ENCODE results near the gene ARHGEF38. TPM values are rescaled to one million over a fixed set of nuclear protein-coding genes. Genes with fewer than 3 reads are reported as not detected.

ARHGEF38 gene
- total RNA-seq, 1 experiment from 2014 or later = not detected

DNA sequence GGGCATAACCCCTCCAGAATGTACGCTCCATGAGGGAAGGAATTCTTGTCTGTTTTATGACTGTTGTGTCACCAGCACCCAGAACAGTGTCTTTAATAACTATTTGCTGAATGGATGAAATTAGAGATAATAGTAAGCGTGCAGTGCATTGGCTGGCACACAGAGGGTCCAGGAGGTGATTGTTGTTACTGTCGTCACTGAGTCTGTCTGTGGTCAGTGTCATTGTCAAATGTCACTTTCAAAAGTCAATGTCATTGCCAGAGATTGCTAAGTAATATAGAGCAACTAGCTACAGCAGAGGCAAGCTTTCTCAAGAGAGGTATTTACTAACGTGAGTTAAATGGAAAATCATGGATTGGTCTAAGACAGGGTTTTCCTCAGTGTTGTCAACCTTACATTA is 70.7 kb downstream of the ARHGEF38 start:
- intact Hi-C loops (cut with micrococcal nuclease; ENCODE audit: unreplicated experiment) = no loop called here
- no peaks in the 10 kb centered on the region for H3K36me3 ChIP-seq (ENCODE audit: insufficient read depth, low read length, poor library complexity, severe bottlenecking)
- no peak overlapping the region for H3K4me3 ChIP-seq (ENCODE audit: low read depth, low read length, poor library complexity, severe bottlenecking)
- DNase-seq (ENCODE audit: low spot score) = no peak
- TF ChIP-seq EZH2 (IDR thresholded peaks at IDR 0.05; ENCODE audit: borderline replicate concordance, low read depth, low read length, poor library complexity, severe bottlenecking) (no peak), CTCF (conservative IDR thresholded peaks at IDR 0.05; ENCODE audit: low read depth, low read length) (no peak)
- no peaks in the 10 kb centered on the region for H3K9me3 ChIP-seq (ENCODE audit: low read depth, low read length, poor library complexity, severe bottlenecking)
- ChIA-PET POLR2A (ENCODE audit: low non-redundant PET) (no interaction called here), CTCF (no interaction called here)
- H3K4me1 ChIP-seq (ENCODE audit: insufficient read depth, low read length, poor library complexity, severe bottlenecking) = no peaks in the 10 kb centered on the region
- H3K27me3 ChIP-seq (replicated peaks; ENCODE audit: insufficient read depth, low read depth, low read length, poor library complexity) = no peaks in the 10 kb centered on the region
- BruUV-seq (replicated peaks) = no TSS peak
- no peak overlapping the region for H3K27ac ChIP-seq (ENCODE audit: low read depth, low read length, poor library complexity, severe bottlenecking)

- ChIA-PET POLR2A (ENCODE audit: low non-redundant PET) (no interaction called here), CTCF (no interaction called here)
- no peaks in the 10 kb centered on the region for H3K36me3 ChIP-seq (ENCODE audit: insufficient read depth, low read length, poor library complexity, severe bottlenecking)
- H3K27ac ChIP-seq (ENCODE audit: low read depth, low read length, poor library complexity, severe bottlenecking) = no peak overlapping the region
- no peak for DNase-seq (ENCODE audit: low spot score)
- H3K9me3 ChIP-seq (ENCODE audit: low read depth, low read length, poor library complexity, severe bottlenecking) = no peaks in the 10 kb centered on the region
- H3K4me3 ChIP-seq (ENCODE audit: low read depth, low read length, poor library complexity, severe bottlenecking) = no peak overlapping the region
- TF ChIP-seq EZH2 (IDR thresholded peaks at IDR 0.05; ENCODE audit: borderline replicate concordance, low read depth, low read length, poor library complexity, severe bottlenecking) (no peak), CTCF (conservative IDR thresholded peaks at IDR 0.05; ENCODE audit: low read depth, low read length) (no peak)
- no TSS peak for BruUV-seq (replicated peaks)
- H3K4me1 ChIP-seq (ENCODE audit: insufficient read depth, low read length, poor library complexity, severe bottlenecking) = no peaks in the 10 kb centered on the region
- no peaks in the 10 kb centered on the region for H3K27me3 ChIP-seq (replicated peaks; ENCODE audit: insufficient read depth, low read depth, low read length, poor library complexity)
- intact Hi-C loops (cut with micrococcal nuclease; ENCODE audit: unreplicated experiment) = no loop called here
Measured at GRCh38 chr4:105624530-105624929, 72.1 kb downstream of the ARHGEF38 start.

DNA sequence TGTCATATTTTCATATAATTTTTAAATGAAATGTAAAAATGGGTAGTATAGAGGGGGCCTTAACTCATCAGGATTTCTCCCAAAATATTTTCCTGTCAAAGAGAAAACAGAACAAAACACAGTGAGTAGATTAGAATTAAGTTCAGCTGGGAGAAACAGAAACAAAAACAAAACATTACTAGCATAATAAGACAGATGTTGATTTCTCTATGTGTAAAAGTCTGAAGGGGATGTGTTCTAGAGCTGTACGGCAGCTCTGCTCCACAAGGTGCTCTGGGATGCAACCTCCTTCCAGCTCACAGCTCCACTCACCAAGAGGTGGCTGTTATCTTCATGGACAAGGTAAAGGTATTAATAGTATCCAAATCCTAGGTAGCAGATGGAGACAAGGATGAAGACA is 72.8 kb downstream of the ARHGEF38 start:
- H3K27ac ChIP-seq (ENCODE audit: low read depth, low read length, poor library complexity, severe bottlenecking) = no peak overlapping the region
- CTCF ChIA-PET = no interaction called here
- intact Hi-C loops (cut with micrococcal nuclease; ENCODE audit: unreplicated experiment) = no loop called here
- H3K4me1 ChIP-seq (ENCODE audit: insufficient read depth, low read length, poor library complexity, severe bottlenecking) = no peaks in the 10 kb centered on the region
- TF ChIP-seq EZH2 (IDR thresholded peaks at IDR 0.05; ENCODE audit: borderline replicate concordance, low read depth, low read length, poor library complexity, severe bottlenecking) (no peak), CTCF (conservative IDR thresholded peaks at IDR 0.05; ENCODE audit: low read depth, low read length) (no peak)
- no peaks in the 10 kb centered on the region for H3K27me3 ChIP-seq (replicated peaks; ENCODE audit: insufficient read depth, low read depth, low read length, poor library complexity)
- no peaks in the 10 kb centered on the region for H3K36me3 ChIP-seq (ENCODE audit: insufficient read depth, low read length, poor library complexity, severe bottlenecking)
- BruUV-seq (replicated peaks) = no TSS peak
- POLR2A ChIA-PET (ENCODE audit: low non-redundant PET) = no interaction called here
- no peak for DNase-seq (ENCODE audit: low spot score)
- H3K9me3 ChIP-seq (ENCODE audit: low read depth, low read length, poor library complexity, severe bottlenecking) = no peaks in the 10 kb centered on the region
- no peak overlapping the region for H3K4me3 ChIP-seq (ENCODE audit: low read depth, low read length, poor library complexity, severe bottlenecking)
